COR-L47 (cell line): ENCODE measurements around the gene ABCA3.
"Not testable (repeated sequence)": the region's sequence is repeated elsewhere in the genome, so short reads cannot be mapped to it uniquely, and the experiment has no call there.

Source experiments
- DNase-seq: peaks from one replicate; lab custom pipeline; 2025; lab: John Stamatoyannopoulos, UW

ABCA3 gene

DNA sequence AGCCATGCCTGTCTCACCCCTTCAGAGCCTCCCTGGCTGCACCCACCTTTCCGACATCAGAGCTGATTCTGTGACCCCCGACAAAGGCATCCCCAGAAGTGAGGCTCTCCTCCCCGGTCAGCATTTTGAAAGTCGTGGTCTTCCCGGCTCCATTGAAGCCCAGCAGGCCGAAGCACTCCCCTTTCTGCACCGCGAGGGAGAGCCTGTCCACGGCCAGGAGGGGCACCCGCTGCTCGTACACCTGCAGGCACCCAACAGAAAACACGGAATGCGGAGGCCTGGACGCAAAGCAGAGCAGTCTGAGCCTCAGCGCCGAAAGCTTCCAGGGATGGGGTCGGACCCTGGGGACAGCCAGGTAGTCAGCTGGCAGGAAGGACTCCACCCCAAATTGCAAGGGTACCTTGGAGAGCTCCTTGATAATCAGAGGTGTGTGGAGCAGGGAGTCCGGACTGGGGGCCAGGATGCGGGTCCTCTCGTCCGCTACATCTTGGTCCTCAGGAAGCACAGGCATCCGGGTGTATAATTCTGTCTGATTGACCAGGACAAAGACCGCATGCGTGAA, 59.5 kb downstream of the ABCA3 start:
- DNase-seq: no peak

- no peak for DNase-seq
Measured at GRCh38 chr16:2280461-2280860, 60.1 kb downstream of the ABCA3 start.

GRCh38 chr16:2278956-2279800, 61.4 kb downstream of the ABCA3 start:
- DNase-seq: no peak

DNA sequence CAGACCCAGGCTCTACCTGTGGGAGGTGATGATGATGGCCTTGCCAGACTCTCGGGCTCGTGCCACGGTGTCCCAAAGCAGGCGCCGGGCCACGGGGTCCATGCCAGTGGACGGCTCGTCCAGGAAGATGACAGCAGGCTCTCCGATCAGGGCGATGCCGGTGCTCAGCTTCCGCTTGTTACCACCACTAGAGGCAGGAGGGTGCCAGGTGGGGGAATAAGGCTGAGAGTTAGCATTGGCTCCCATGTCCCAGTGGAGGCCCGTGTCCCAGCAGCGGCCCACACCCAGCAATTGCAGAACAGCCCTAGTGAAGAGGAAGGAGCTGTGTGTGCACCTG, 62.3 kb downstream of the ABCA3 start:
- DNase-seq: no peak

DNA sequence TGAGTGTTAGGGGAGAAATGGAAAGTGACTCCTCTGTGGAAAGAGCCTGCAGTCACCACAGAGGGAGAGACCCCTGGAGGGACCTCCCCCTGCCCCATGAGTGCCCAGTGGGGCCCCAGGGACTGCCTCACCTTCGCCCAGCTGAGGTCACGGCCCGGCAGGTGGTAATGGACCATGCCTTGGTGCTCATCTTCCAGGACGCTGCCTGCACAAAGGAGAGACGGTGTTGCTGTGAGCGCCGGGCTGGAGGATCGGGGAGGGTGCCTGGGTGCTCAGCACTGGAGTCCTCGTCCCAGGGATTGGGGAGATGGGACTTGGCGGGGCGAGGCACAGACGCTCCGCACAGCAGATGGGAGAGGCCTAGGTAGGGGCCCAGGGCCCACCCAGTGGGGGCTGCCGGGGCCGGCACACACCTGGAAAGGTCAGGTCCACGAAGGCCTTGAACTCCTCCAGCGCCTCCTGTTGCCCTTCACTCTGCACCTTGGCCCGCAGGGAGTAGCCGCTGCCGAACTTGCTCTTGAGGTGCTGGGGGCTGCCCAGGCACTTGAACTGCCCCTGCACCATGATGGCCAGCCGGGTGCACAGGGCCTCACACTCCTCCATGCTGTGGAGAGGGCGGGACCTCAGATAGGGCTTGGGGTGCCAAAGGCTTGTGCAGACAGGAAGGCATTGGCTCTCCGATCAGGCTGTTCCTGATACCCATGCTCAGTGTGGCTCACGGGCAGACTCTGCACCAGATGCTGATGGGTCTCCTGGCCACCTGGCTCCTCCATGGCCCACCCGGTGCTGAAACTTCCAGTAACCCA, 62.9 kb downstream of the ABCA3 start:
- DNase-seq: no peak

- DNase-seq: no peak
Measured at GRCh38 chr16:2276368-2277195, 63.9 kb downstream of the ABCA3 start.

DNA sequence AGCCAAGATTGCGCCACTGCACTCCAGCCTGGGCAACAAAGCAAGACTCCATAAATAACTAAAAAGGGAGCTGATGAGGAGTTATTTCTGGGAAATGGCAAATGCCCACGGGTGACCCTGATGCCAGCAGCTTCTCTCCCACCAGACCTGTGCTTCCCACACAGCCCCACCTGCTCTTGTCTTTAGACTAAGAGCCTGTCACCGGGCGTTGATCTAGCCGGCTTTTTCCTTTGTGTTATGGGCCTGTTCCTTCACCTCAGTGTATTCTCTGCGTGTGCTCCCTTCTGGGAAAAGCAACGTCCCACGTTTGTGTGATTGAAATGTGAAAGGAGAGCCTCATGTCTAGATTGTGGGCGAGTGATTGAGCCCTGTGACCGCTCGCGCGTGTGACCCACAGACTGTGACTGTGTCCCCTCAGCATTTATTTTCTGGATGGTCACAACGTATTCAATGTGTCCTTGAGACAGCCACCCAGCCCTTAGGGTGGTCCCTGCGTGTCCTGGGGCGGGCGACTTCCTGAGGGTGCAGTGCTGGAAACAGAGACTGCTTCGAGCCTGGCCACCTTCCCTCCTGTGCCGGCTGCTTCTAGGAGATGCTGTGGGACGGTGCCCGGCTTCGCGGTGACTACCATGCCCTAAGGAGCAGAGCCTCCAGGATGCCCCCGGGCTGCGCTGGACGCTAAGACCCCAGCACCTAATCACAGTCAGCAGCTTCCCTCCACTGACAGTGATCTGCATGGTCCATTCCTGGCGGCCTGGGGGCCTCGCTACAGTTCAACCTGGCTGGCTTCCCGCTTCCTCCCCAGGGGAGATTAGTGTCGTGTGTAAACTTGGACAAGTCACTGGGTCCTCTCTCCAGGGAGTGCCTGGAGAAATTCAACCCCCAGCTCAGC, 64.8 kb downstream of the ABCA3 start:
- DNase-seq: no peak

DNA sequence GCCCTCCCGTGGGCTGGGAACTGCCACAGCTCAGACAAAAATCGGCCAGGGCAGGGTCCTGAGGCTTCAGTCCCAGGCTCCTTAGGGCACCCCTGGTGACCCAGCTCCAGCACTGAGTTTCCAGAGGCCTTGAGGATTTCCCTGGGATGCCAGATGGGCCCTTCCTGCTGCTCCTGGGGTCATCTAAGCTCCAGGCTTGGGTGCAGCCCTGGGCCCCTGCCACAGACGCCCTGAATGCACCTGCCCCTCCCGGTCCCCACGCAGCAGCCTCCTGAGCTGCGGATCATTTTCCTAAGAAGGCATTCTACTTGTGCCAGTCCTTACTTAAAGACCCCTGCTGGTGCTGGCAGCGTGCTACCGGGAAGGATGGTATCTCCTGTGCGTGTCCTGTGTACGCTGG, 66.6 kb downstream of the ABCA3 start:
- no peak for DNase-seq

DNA sequence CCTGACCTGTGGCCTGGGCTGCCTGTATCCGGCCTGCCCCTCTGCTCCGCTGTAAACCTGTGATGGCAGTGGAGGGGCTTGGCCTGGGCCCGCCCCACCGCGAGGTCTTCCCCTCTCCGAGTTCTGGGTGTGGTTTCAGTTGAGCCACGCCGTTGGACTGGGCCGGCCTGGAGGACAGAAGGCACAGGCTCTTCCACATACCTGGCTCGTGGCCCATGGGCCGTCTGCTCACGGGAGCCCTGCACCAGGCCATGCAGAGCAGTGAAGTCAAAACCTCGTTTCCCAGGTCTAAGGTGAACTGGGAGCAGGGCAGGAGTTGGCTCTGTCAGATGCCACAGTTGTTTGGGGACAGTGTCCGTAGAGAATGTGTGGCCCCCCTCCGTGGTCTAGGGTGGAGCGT, 67.0 kb downstream of the ABCA3 start:
- DNase-seq: no peak

DNA sequence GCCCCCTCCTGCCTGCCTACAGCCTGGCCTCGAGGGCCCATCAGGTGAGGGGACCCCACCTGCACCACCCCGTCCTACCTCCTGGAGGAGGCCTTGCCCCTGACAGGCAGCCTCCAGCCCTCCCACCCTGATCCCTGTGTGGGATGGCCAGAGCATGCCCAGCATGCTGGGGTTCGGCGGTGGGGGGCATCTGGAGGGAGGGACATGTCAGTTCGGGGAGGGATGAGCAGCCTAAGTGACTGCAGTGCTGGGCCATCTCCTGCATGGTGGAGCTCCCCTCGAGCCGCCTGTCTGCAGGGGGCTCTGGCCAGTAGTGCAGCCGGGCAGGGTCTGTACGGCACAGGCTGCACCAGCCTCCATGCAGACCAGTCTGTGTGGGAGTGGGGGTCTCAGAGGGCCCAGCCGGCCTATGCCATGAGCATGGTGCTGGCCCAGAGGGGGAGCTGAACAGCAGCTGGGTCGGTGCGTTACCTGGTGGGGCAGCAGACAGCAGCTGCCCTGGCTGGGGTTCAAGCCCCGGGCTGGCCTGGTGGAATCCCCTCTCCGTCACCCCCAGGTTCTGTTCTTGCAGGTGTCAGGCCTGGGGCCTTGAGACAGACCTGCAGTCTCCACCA, 68.6 kb downstream of the ABCA3 start:
- no peak for DNase-seq

- DNase-seq: no peak
Measured at GRCh38 chr16:2270588-2271470, 69.7 kb downstream of the ABCA3 start.

DNA sequence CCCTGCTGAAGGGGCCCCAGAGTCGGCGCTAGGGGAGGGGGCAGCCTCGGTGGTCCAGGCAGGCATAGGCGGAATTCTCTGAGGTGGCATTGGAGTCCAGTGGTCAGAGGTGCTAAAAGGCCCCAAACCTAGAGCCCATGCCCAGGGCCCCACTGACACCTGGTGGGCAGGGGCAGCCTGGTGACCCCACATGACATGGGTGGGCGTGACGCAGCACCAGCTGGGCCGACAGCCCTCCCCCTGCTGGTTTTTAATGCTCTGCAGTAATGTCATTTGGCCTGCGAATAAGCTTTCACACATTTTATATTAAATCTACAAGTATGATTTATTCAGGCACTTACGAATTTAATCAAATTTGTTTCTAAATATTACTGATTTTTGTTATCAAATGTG, 70.5 kb downstream of the ABCA3 start:
- DNase-seq: no peak

- DNase-seq: peak; percentile 95
Measured at GRCh38 chr16:2267913-2268666, 72.4 kb downstream of the ABCA3 start, which contains the start of gene RNPS1. Gene RNPS1, minus strand, starts transcription at chr16:2268126. Its CDS starts 3,483 bp downstream, at chr16:2264643.

DNA sequence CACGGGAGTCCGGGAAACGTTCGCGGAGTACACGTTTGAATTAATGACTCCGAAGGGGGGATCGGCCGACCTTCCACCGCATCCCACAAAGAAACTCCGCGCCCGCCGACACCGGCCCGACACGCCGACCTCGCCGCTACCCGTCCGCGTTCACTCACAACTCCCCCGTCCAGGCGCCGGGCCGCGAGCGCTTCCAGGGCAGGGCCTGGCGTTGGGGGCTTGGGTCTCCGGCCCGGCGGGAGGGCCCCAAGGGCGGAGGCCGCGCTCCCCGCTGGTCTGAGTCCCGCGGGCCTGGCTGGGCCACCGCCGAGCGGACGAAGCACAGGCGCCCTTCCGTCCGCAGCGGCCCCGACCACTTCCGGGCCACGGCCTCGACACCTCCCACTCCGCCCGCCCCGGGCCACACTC, 73.0 kb downstream of the ABCA3 start:
- DNase-seq: not testable (repeated sequence)

GRCh38 chr16:2266887-2267286, 73.6 kb downstream of the ABCA3 start:
- DNase-seq: not testable (repeated sequence)

- not testable (repeated sequence) for DNase-seq
Measured at GRCh38 chr16:2263026-2263425, 77.5 kb downstream of the ABCA3 start.

- DNase-seq: no peak
Measured at GRCh38 chr16:2260250-2260649, 80.3 kb downstream of the ABCA3 start.

DNA sequence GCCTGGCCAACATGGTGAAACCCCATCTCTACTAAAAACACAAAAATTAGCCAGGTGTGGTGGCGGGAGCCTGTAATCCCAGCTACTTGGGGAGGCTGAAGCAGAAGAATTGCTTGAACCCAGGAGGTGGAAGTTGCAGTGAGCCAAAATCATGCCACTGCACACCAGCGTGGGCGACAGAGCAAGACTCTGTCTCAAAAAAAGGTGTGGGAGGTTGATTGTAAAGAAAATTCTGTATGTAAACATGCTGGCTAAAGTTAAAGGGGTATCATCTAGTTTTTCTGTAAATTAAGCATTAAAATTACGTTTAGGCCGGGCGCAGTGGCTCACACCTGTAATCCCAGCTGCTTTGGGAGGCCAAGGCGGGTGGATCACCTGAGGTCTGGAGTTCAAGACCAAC, 82.0 kb downstream of the ABCA3 start:
- not testable (repeated sequence) for DNase-seq

GRCh38 chr16:2257726-2258125, 82.8 kb downstream of the ABCA3 start:
- DNase-seq: no peak
